Effector CD8-positive, alpha-beta T cell (primary cell): ENCODE results near the gene ATP2C2.

ENCODE experiments used
- DNase-seq: peaks from one replicate; lab custom pipeline; 2025; lab: John Stamatoyannopoulos, UW

Gene ATP2C2

DNA sequence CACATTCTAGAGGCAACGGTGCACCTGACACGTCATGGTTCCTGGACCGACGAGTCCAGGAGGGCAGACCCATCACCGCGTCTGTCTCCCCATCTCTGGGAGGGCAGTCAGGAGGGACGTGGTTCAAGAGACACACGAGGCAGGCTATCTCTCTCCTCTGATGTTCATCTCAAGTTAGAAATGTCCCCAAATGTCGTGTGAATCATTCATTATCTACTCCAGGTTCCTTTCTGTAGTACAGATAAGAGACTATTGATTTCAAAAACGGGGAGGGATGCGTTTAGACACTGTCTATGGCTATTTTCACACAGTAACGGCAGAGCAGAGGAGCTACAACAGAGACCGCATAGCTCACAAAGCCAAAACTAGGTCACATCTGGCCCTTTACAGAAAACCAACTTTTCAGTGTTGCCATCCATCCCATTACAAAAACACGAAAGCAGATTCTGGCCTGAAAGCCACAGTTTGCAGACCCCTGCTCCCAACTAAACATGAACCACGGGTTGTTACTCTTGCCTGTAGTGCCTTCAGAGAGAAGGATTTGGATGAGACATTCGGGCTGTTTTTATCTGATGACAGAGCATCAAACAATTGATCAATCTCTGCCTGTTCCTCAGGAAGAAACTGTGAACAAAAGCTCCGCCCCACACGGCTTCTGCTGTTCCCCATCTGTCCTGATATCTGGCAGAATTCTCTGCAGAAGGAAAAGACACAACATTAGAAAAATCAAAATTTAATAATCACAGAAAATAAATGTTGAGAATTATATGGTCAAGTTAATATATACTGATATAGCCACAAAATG lies 129.3 kb downstream of the ATP2C2 start:
- DNase-seq = no peak

- no peak for DNase-seq
Observed at GRCh38 chr16:84498223-84498610, 129.9 kb downstream of the ATP2C2 start.

GRCh38 chr16:84498859-84499620 lies 130.7 kb downstream of the ATP2C2 start:
- no peak for DNase-seq

GRCh38 chr16:84499638-84500037 lies 131.3 kb downstream of the ATP2C2 start:
- no peak for DNase-seq

DNA sequence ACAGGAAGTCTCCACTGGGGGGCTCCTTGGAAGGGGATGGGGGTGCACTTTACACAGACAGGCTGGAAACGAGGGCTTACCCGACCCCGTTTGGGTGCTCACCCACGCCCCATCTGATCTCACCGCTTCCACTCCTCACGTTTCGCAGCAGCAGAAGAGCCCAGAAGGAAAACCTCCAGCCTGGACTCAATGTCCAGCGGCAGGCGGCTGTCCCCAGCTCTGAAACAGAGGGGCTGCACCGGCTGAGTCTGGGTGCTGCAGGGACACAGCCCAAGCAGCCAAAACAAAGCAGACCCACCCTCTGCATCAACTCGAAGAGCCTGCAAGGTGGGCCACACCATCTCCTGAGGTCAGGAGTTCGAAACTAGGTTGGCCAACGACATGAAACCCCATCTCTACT lies 132.2 kb downstream of the ATP2C2 start:
- no peak for DNase-seq

DNA sequence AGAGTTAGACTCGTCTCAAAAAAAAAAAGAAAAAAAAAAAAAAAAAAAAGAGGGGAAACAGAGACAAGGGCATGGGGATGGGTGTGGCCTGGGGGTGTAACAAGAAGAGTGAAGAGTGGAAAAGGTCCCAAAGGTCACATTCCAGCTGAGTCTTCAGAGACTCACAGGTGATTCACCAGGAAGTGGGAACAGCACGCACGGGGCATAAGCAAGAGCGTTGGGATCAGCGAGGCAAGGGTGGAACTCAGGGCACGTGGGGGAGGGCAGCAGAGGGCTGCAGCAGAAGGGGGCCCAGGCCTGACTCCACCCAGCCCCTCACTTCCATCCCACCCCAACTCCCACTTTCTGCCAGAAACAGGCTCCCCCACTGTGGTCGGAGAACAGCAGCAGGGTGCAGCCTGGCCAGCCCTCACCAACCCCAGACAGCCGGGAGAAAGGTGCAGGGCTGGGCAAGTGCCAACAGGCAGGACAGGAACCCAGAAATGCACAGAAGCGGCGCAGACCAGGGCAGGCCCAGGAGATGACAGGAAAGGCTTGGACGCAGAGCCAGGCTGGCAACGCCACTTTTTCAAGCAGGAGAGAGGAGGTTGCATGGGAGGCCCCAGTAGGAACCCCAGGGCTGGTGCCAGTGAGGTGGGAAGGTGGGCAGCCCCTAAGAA lies 132.9 kb downstream of the ATP2C2 start:
- DNase-seq = no peak

- no peak for DNase-seq
Observed at GRCh38 chr16:84502075-84502474, 133.7 kb downstream of the ATP2C2 start.

GRCh38 chr16:84502581-84502980 lies 134.2 kb downstream of the ATP2C2 start:
- no peak for DNase-seq

DNA sequence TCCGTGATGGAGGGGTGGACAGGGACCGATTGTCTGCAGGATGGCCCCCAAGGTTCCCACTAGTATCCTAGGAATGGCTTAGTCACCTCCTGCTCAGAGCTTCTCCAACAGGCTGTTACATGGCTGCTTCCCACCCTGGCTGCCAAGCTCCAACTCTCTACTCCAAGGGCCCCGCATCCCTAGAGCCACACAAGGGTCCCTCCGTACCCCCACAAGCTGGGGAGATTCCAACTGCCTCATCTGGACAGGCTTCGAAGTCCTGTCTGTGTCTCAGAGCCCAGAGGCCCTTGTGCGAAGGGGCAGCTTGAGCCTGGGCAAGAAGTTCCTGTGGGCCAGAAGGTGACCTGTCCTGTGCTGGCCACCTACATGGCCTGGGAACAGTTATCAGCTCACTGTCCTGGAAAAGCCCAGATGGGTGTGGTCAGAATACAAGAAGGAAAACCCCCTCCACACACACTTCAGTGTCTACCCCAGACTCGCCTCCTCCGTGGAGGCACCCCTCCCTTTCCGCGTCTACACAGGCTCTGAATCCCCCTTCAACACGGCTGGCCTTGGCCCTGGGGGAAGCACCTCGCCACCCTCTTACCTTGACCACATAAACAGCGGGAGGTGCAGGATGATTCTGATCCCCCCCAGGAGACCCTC lies 135.5 kb downstream of the ATP2C2 start:
- DNase-seq = no peak

GRCh38 chr16:84504420-84505248 lies 136.3 kb downstream of the ATP2C2 start, which contains the start of gene MEAK7:
TSS of gene MEAK7 (minus strand) at chr16:84504659. CDS start at chr16:84498086, 6,573 bp downstream.
- DNase-seq = peak; percentile 96

GRCh38 chr16:84505249-84506187 lies 137.2 kb downstream of the ATP2C2 start:
- DNase-seq = no peak

DNA sequence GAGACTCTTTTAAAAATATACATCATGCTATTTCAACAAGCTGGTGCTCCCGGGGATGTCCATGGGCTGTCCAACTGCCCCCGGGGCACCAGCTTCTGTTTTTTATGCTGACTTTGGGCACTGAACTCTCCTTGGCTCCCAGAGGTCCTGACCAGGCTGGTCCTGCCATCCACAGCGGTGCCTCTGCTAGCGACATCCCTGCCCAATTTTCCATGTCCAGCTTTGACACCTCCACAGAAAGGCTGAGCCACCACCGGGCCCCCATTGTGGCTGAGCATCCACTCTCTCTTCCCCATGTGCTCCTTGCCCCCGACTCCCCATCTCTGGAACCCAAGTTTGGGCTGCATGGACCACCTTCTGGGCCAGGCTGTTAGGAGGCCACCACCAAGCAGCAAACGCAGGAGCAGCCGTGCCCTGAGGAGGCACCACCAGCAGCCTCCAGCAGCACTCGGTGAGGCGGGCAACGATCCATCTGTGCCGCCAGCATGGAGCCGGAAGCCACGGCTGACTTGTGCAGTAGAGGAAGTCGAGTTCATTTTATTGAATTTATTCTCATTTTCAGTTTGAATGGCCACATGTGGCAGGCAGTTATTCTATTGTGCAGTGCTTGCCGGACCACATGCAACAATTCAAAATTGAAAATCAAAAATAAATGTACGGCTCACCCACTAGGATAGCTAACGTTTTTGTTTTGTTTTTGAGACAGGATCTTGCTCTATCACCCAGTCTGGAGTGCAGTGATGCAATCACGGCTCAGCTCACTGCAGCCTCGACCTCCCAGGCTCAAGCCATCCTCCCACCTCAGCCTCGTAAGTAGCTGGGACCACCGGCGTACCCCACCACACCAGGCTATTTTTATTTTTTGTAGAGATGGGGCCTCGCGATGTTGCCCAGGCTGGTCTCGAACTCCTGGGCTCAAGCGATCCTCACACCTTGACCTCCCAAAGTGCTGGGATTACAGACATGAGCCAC lies 139.0 kb downstream of the ATP2C2 start:
- DNase-seq = no peak

GRCh38 chr16:84508502-84508901 lies 140.2 kb downstream of the ATP2C2 start:
- peak; percentile 16 for DNase-seq

DNA sequence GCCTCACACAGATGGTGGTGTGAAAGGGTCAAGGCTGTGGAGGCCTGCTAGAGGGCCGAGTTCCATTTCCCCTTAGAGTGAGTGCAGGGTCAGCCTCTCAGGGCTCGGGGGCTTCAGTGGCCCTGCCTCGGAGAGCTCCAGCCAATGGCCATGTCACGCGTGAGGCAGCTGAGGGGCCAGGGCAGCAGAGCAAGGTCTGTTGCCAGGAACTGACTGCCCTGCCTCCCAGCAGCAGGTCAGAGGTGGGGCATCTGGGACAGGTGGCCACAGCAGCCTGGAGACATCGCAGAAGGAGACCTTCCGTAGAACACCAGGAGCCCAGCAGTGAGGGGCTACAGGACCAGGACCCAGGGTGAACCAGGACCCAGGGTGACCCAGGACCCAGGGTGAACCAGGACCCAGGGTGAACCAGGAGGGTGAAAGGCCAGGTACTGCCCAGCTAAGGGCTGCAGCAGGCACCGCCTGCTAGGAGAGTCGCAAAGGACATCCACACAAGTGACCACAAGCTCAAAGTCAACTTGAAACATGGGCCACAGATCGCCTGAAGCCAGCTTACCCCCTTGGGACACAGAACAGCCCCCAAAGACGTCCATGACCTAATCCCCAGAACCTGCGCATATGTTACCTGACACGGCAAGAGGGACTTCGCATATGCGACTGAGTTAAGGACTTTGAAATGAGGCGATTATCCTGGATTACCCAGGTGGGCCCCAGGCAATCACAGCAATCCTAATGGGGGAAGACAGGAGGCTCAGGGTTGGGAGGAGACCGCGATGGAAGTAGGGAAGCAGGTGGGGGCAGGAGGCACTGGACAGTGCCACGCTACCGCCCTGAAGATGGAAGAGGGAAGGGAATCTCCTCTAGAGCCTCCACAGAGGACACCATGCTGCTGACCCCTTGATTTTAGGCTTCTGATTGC lies 141.0 kb downstream of the ATP2C2 start:
- no peak for DNase-seq

GRCh38 chr16:84511180-84511800 lies 143.0 kb downstream of the ATP2C2 start:
- peak; percentile 63 for DNase-seq

- no peak for DNase-seq
Observed at GRCh38 chr16:84511831-84512230, 143.5 kb downstream of the ATP2C2 start.

DNA sequence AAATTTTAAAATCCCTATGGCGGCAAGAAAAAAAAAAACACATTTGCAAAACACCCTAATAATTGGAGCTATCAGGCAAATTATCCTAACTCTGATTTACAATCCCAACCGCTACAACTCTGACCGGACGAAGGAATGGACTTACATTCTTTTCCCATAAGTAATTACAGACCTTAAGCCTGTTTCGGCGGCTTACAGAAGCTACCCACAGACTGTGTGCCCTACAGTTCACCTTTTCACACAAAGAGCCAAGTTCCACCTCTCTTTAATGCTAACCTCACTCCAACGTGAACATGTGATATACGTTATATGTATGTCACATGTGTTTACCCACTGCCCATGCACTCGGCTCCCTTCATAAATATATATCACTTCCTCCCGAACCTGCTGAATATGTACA lies 144.8 kb downstream of the ATP2C2 start:
- DNase-seq = no peak
